Measurements from ENCODE around the gene IGSF22.
"Not testable (repeated sequence)": the region's sequence is repeated elsewhere in the genome, so short reads cannot be mapped to it uniquely, and the experiment has no call there.

Gene IGSF22

DNA sequence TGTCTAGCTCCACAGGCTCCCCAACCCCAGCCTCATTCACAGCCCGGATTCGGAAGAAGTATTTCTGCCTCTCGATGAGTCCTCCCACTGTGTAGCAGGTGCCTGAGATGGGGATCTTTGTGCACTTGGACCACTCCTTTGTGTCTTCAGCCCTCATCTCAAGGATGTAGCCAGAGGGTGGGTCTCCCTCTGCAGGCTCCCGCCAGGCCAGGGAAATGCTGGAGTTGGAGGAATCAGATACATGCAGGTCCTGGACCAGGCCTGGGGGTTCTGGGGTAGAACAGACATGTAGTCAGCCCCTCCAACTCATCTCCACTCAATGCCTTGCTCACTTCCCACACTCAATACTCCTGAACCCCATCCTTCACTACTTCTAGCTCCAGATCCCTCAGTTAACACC lies 16.6 kb downstream of the IGSF22 start:
- DNase-seq, result no peak

DNA sequence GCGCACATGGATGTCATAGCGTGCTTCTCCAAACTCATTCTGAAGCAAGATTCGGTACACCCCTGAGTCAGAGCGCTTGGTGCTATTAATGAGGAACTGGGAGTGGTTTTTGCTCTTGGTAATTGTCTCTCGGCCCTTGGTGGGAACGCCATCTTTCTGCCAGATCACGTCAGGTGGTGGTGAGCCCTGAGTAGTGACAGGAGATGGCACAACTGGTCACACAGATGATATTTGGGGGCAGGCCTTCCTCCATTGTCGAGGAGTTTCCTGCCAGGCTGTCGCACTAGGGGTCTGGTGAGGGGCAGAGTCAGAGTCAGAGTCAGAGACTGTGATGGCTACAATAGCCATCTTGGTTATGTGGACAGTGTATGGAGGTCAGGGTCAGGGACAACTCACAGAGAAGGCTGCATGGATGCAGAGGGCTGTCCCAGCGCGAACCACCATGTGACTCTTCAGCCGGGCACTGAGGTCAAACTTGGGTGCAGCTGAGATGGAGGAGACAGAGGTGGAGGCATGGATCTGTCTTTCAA lies 18.1 kb downstream of the IGSF22 start:
- no peak for DNase-seq

DNA sequence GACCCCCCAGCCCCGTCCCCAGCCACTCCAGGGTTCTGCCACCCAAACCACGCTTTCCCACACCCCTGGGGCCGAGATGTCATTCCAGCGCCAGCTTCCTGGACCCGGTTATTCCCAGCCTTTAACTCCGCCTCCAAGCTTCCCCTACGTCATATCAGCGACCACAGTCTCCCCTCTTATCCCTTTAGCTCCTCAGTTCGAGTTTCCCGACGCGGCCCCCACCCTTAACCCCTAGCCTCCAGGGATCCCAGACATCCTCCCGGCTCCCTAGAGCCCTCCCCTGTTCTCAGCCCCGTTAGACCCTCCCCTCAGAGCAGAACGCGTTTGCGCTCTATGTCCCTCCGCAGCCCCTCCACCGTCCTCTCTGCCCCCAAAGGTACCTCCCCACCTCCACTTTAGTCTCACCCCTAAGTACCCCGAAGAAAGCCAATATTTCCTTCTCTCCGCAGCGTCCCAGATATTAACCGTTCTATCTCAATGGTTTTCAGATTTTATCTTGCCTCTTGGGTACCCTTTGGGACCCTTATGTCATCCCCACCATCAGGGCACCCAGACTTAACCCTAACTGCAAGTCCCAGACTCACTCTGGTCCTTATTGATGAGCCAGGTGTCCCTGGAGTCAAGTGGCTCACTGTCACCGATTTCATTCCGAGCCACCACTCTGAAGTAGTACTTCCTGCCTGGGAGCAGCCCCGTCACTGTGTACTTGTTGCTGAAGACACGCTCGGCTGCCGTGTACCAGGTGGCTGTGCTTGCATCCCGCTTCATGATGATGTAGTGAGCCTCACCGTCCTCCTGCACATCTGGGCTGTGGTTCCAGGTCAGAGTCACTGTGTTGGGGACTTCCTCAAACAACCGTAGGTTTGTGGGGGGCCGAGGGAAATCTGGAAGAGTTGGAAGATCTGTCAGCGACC lies 19.4 kb downstream of the IGSF22 start:
- peak; percentile 80 for DNase-seq

DNA sequence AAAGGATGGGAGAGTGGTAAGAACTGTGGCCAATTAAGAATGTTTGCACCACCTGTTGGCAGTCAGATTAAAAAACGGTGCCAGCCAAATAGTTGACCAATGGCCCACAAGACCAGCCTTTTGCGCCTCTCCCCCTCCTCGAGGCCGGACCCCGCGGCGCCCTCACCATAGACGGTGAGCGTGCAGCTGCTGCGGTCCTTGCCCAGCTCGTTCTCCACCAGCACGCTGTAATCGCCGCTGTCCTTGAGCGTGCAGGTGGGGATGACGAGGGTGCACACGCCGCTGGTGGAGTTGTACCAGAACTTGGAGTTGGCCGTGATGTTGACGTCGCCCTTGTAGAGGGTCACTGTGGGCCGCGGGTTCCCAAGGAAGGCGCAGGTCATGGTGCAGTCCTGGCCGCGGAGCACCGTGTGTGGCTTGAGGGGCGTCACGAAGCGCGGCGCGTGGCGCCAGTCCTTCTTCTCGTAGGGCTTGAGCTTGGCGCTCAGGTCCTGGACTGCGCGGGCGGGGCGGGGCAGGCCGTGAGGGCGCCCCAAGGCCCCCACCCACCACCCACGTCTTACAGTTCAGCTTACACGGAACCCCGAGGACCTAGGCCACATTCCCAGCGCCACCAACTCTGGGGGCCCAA lies 20.2 kb downstream of the IGSF22 start:
- peak; percentile 57 for DNase-seq

DNA sequence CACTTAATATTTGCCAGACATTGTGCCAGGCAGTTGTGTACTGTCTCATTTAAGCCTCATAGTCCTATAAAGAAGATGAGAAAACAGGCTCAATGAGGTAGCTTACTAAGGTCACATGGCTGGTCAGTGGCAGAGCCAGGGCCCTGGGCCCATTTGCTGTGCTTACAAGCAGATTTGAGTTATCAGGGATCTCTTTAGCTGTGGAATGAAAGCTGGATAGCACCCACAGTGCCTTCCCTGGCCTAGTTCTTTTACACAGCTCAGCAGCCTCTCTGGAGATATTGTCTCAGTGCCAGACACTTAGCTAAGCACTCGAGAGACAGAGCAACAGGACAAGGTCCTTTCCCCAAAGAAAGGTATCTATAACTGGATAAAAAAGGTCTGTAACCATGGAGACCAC lies 21.3 kb downstream of the IGSF22 start:
- DNase-seq, result no peak

DNA sequence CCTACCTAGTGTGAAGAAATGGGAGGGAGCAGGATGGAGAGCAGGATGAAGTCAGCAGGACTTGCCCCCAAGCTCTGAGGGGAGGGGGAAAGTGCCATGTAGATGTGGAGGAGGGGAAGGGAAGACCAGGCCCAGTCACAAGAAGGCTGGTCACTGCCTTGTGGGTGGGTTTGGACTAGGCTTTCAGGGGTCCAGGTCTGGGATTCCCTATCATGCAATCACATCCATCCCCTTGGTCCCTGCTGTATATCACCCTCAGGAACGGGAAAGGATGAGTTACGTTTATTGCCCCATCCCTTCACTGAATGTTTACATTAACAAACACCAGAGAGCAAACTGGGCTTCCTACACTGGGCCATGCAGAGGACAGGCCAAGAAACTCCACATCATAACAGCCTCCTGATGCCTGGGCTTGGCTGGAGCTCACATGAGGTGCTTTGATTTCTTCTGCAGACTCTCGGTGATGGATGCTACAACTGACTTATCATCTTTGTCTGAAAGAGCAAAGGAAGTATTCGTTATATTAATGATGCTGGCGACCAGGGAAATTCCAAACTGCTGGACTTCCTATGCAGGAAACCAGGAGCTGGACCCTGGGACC lies 21.8 kb downstream of the IGSF22 start:
- no peak for DNase-seq

DNA sequence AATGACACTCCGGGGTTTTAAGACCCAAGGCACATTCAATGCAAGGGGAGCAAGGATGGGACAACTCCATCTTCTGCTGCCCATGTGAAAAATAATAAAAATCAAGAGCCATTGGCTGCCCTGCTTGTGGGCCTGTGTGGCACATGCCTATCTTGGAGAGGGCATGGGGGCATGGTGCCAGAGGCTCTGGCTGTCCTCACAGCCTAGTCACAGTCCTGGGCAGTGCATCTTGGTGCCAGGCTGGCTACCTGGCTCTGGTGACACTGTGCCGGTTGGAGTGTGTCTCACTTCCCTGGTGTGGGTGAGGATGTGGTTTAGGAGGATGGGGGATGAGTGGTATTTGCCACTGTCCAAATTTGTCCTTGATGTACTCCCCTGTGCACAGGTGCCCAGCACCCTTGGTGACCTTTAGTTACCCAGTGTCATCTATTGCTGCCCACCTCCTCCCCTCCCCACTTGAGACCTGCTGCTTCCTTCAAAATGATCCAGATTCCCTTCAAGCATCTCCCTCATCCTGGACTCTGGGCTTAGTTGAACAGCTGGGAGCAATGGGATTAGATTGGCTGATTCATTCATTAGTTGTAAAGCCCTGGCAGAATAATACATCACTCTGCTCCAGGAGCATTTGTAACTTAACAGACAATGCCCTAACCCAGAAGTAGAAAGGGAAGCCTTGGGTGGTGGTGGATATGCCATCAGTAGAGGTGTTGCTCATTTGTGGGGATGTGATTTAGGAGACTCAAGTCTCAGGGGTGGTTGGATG lies 22.8 kb downstream of the IGSF22 start:
- DNase-seq, result no peak

DNA sequence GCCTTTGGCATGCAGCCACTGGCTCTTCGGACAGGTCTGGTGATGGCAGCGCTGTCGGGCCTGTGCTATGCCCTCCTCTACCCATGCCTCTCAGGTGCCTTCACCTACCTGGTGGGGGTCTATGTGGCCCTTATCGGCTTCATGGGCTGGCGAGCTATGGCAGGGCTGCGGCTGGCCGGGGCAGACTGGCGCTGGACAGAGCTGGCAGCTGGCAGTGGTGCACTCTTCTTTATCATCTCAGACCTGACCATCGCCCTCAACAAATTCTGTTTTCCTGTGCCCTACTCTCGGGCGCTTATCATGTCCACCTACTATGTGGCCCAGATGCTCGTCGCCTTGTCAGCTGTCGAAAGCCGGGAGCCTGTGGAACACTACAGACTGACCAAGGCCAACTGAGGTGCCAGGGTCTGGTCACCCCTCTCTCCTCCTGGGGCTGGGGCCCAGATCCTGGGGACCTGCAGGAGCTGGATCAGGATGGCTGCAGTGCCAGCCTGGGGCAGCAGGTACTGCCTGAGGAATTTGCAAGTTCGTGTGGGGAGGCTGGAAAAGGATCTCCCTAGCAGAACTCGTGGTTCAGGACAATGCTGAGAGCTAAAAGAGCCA lies 24.3 kb downstream of the IGSF22 start:
- no peak for DNase-seq

DNA sequence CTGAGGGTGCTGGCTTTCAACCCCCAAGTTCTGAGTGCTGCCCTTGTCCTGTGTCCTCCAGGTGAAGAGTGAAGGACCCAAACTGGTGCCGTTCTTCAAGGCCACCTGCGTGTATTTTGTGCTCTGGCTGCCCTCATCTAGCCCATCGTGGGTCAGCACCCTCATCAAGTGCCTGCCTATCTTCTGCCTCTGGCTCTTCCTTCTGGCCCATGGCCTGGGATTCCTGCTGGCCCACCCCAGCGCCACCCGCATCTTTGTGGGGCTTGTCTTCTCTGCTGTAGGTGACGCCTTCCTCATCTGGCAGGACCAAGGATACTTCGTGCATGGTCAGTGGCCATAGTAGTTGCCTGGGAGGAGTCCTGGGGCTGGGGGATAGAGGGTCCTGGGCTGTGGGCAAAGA lies 25.1 kb downstream of the IGSF22 start:
- no peak for DNase-seq

DNA sequence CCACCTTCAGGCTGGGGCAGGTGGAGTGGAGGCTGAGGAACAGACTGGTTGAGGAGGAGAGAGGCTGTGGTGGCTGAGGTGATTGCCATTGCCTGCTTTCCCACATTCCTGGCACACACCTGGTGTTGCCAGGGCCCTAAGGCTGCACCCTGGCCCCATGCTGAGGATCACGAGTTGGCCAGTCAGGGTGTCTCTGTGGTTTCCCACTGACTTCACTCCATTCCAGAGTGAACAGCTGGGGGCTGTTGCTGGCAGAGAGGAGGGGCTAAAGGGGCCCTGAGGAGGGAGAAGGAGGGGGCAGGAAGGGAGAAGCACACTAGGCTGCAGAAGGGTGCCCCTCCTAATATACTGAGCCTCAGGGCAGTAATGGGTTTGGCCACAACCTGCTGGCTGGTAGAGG lies 25.6 kb downstream of the IGSF22 start:
- no peak for DNase-seq

DNA sequence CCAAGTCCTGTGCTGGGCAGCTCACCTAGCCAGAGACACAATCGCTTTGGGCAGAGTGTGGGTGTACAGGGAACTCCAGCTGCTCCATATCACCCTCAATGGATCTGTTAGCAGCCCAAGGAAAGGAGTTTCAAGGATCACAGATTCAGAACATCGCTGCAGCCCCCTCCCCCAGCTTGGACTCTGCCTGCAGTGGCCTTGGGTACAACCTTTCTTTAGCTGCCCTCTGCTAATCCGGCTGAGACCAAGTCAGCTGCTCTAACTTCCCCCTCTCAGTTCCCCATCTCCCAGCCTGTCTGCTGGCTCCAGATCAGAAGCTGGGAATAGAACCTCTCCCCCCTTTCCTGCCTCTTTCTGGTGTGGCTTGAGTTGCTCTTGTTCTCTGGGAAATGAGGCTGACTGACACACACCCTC lies 26.1 kb downstream of the IGSF22 start:
- peak; percentile 54 for DNase-seq

DNA sequence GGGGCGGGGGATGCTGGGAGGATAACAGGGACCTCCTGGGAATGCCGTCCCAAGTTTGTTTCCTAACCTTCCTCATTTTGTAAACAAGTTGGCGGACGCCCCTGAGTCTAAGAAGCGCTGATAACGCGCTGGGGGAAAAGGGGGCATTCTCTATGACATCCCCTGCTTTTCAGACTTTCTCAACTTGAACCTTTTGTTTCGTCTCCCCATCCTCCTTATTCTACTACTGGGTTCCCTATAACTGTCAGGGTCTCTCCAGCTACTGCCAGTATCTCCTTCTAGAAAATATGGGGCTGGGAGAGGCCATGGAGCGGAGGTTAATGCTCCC lies 26.8 kb downstream of the IGSF22 start:
- DNase-seq, result no peak

DNA sequence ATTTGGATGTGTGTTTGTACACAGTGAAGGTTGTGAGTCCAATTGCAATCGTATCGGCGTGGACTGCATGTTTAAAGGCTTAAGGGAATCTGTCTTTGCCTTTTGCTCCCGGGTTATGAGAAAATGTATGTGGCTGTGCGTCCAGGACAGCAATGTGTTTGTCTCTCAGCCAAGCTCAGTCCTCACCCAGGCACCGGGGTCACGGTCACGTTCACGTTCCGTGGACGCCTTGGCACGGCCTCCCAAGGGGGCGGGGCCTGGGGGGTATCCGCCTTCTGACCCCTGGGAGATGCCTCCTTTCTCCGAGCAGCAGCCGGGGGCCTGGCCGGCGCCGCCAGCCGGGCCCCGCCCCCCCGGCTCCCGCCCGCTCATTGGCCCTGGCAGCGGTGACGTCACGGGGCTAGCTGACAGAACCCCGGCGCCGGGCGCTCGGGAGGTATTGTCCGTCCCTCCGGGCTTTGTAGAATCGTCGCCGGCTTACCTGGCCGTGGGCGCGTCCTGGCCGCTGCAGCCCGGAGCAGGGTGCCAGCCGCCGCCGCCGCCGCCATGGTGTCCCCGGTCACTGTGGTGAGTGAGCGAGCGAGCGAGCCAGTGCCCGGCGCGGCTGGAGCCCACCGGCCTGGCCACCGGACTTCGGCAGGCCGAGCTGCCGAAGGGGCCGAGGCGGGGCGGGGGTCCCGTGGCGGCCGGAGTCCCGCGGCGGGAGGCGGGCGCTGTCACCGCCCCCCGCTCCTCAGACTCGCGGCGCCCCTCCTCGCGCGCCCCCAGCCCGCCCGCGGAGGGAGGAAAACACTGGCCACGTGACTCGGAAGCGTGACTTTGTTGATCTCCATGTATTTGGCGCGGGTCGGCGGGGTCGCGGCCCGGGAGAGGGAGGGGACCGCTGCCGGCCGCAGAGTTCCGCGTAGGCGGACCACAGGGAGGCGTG lies 27.4 kb downstream of the IGSF22 start, which contains the start of gene TMEM86A:
TMEM86A (plus strand) TSS at position 439 of the 928 bp plus-strand sequence; CDS start at position 547, 108 bp downstream.
- DNase-seq, result peak; percentile 94

DNA sequence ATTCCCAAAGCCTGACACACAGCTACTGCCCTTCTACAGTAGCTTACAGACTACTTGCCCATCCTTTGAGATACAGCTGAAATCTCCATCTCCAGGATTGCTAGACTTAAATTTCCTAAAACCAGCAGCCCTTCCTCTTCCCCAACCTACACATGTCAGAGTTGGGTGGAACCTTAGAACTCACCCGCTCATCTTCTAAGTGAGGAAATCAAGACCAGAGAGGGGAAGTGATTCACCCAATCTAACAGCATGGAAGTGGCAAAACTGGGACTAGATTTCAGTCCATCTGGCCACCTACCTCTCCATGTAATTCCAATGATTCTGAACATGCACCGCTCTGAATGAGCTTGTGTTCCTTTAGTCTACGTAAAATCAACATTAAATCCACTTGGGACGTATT lies 28.4 kb downstream of the IGSF22 start:
- no peak for DNase-seq

DNA sequence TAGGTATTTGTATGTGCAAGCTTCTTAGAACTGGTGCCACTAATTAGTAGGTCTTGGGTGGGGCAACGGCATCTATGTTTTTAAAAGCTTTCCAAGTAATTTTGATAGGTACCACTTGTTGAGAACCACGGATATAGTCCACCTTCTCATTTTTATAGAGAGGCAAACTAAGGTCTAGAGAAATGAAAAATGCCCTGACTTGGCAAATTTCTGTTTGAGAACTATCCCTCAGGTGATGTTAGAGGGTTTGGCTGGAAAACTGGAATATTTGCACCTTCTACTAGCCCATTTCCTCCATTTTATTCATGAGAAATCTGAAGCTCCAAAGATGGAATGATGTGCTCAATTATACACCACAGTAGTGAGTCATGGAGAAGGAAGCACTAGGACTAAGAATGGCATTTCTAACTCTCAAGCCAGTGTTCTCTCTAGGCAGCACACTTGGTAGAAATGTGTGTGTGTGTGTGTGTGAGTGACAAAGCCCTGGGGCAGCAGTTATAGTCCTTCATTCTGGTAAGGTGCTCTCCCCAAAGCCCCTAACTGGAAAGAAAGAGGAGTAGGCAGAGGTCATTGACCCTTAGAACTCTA lies 29.3 kb downstream of the IGSF22 start:
- DNase-seq, result no peak

DNA sequence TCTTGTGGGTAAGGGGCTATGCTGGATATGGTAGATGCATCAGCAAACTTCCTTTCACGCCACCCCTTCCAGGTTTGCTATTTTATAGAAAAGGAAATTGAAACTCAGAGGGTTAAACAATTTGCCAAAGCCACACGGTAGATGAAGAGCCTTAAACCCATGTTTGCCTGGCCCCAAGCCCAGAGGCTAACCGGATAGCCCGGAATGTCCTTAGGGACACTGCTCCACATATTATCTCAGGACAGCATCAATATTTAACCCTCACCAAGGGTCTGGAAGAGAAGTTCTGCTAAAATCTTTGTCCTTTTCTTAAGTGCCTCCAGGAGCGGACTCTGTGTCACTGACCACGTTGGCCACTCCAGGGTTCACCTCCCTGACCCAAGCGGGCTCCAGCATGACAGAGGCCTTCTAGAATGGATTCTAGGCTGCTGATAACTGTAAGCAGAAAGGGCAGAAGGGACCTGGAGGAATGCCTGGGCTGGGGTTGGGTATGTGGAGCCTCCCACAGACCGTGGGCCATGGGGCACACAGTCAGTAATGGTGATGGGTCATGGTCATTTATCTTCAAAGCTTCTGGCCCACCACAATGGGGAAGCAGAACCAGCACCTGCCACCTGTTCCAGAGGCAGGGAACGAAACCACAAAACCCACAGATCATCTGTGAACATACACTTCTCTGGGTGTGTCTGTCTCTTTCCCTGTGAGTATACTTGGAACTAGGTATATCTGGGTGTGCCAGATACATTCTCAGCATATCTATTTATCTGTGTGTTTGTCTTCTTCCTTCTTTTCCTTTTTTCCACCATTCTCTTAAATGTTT lies 32.8 kb downstream of the IGSF22 start:
- DNase-seq, result no peak

DNA sequence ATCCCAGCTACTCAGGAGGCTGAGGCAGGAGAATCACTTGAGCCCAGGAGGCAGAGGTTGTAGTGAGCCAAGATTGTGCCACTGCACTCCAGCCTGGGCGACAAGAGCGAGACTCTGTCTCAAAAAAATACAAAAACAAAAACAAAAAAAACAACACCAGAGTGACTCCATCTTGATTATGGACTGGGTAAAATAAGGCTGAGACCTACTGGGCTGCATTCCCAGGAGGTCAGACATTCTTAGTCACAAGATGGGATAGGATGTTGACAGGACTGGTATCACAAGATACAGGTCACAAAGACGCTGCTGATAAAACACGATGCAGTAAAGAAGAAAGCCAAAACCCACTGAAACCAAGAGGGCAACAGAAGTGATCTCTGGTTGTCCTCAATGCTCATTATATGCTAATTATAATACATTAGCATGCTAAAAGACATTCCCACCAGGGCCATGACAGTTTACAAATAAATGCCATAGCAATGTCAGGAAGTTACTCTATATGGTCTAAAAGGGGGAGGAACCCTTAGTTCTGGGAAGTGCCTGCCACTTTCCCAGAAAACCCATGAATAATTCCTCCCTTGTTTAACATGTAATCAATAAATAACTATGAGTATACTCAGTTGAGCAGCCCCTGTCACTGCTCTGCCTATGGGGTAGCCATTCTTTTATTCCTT lies 34.4 kb downstream of the IGSF22 start:
- not testable (repeated sequence) for DNase-seq

DNA sequence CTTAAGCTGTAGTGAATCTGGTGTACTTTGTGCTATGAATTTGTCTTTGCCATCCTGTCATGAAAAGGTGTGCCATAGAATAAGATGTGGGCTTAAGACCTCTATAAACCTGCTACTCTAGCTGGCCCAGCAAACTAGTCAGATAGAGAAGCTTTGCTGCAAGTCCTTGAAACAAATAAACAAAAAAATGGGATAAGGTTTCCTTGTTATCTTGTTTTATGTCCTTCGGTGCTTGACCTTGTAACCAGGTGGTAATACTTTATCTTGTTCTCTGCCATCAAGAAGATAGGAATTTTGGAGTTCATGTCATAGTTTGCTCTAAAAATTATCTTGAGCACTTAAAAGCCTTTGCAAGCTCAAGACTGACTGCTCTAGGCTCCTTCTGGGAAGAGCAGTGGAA lies 41.7 kb downstream of the IGSF22 start:
- no peak for DNase-seq

DNA sequence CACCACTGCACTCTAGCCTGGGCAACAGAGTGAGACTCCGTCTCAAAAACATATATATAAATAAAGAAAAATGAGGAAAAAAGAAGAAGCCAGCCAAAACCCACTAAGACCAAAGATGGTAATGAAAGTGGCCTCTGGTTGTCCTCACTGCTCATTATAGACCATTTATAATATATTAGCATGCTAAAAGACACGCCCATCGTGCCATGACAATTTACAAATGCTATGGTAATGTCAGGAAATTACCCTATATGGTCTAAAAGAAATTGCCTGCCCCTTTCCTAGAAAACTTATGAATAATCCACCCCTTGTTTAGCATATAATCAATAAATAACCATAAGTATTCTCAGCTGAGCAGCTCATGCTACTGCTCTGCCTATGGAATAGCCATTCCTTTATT lies 43.5 kb downstream of the IGSF22 start:
- DNase-seq, result no peak
